HG03025 (cell line): ENCODE measurements around the gene KRTAP12-3.
"Not testable (repeated sequence)": the region's sequence is repeated elsewhere in the genome, so short reads cannot be mapped to it uniquely, and the experiment has no call there.

Experiments used
- ATAC-seq: cut with Tn5 transposase; IDR thresholded peaks from one replicate; pipeline ENCODE4 v1.9.1; 2021; ENCODE audit warnings: mild to moderate bottlenecking, moderate library complexity; ENCODE audit not compliant: unreplicated experiment, low FRiP score

The KRTAP12-3 gene

GRCh38 chr21:44657635-44658540, at the start of gene KRTAP12-3:
Gene KRTAP12-3, plus strand, starts transcription at chr21:44657932. Its CDS starts 48 bp downstream, at chr21:44657980.
- ATAC-seq, result no peak

GRCh38 chr21:44609193-44609592, 48.5 kb upstream of the KRTAP12-3 start:
- no peak for ATAC-seq

GRCh38 chr21:44610157-44610843, 47.4 kb upstream of the KRTAP12-3 start:
- ATAC-seq, result not testable (repeated sequence)

GRCh38 chr21:44611551-44611950, 46.2 kb upstream of the KRTAP12-3 start:
- no peak for ATAC-seq

GRCh38 chr21:44612029-44612486, 45.7 kb upstream of the KRTAP12-3 start, which contains the start of gene KRTAP10-8:
Gene KRTAP10-8, plus strand, starts transcription at chr21:44612079. Its CDS starts 22 bp downstream, at chr21:44612101.
- no peak for ATAC-seq

GRCh38 chr21:44612669-44613229, 45.0 kb upstream of the KRTAP12-3 start:
- ATAC-seq, result no peak

GRCh38 chr21:44613386-44614155, 44.2 kb upstream of the KRTAP12-3 start:
- no peak for ATAC-seq

- no peak for ATAC-seq
Measured at GRCh38 chr21:44614161-44614631, 43.5 kb upstream of the KRTAP12-3 start.

- ATAC-seq, result no peak
Measured at GRCh38 chr21:44614961-44615391, 42.8 kb upstream of the KRTAP12-3 start.

GRCh38 chr21:44615466-44615865, 42.3 kb upstream of the KRTAP12-3 start:
- no peak for ATAC-seq

GRCh38 chr21:44615911-44616590, 41.7 kb upstream of the KRTAP12-3 start:
- no peak for ATAC-seq

GRCh38 chr21:44616591-44616926, 41.2 kb upstream of the KRTAP12-3 start:
- no peak for ATAC-seq

- ATAC-seq, result no peak
Measured at GRCh38 chr21:44617071-44617501, 40.6 kb upstream of the KRTAP12-3 start.

- no peak for ATAC-seq
Measured at GRCh38 chr21:44618504-44618903, 39.2 kb upstream of the KRTAP12-3 start.

GRCh38 chr21:44618909-44619308, 38.8 kb upstream of the KRTAP12-3 start:
- ATAC-seq, result no peak

GRCh38 chr21:44619886-44620285, 37.8 kb upstream of the KRTAP12-3 start:
- ATAC-seq, result no peak

GRCh38 chr21:44623575-44623974, 34.2 kb upstream of the KRTAP12-3 start:
- ATAC-seq, result no peak

- no peak for ATAC-seq
Measured at GRCh38 chr21:44625756-44626155, 32.0 kb upstream of the KRTAP12-3 start.

GRCh38 chr21:44626262-44626661, 31.5 kb upstream of the KRTAP12-3 start:
- ATAC-seq, result no peak
